Measurements from ENCODE around the gene CNTNAP2.

DNA sequence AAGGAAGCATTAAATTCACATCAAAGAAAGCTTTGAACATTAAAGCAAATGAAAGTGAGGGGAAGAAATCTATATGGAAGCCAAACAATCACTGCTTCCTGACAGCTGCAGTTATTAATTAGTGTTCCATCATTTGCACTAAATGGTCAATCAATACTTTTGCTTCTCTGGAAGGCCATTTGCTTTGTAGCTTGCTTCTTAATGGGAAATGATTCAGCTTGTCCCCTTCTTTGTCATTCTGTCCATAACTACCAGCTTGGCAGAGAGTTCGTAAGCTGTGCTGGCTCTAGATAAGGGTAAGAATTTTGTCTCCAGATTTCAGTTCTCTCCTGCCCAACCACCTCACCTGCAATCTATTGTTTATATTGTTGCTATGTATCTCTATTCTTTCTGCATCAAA lies 596.6 kb downstream of the CNTNAP2 start:
- TF ChIP-seq, protein P1, sequence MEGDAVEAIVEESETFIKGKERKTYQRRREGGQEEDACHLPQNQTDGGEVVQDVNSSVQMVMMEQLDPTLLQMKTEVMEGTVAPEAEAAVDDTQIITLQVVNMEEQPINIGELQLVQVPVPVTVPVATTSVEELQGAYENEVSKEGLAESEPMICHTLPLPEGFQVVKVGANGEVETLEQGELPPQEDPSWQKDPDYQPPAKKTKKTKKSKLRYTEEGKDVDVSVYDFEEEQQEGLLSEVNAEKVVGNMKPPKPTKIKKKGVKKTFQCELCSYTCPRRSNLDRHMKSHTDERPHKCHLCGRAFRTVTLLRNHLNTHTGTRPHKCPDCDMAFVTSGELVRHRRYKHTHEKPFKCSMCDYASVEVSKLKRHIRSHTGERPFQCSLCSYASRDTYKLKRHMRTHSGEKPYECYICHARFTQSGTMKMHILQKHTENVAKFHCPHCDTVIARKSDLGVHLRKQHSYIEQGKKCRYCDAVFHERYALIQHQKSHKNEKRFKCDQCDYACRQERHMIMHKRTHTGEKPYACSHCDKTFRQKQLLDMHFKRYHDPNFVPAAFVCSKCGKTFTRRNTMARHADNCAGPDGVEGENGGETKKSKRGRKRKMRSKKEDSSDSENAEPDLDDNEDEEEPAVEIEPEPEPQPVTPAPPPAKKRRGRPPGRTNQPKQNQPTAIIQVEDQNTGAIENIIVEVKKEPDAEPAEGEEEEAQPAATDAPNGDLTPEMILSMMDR (IDR thresholded peaks at IDR 0.05), result no peak
- no peak for TF ChIP-seq POLR2A (IDR thresholded peaks at IDR 0.05)
